KMS-11 (cell line): ENCODE results near the gene CCR9.

Experiments used
- H2AFZ ChIP-seq: fragments of 200-600 bp; sonication (generic); 2 replicates; pipeline ENCODE4 v1.6.1; 2016; ENCODE audit warnings: antibody characterized with exemption, mixed run types, low read depth
- H3K27ac ChIP-seq: fragments of 200-600 bp; sonication (generic); 2 replicates; pipeline ENCODE4 v1.6.1; 2016; ENCODE audit warnings: mild to moderate bottlenecking, mixed run types
- H3K27me3 ChIP-seq: fragments of 200-600 bp; sonication (generic); 2 replicates; pipeline ENCODE4 v1.6.1; 2017; ENCODE audit warnings: mild to moderate bottlenecking, low read depth, mixed run types, moderate library complexity; ENCODE audit not compliant: insufficient read depth
- H3K36me3 ChIP-seq: fragments of 200-600 bp; sonication (generic); 2 replicates; pipeline ENCODE4 v1.6.1; 2017; ENCODE audit warnings: mild to moderate bottlenecking, mixed run types; ENCODE audit not compliant: insufficient read depth
- H3K4me1 ChIP-seq: fragments of 200-600 bp; sonication (generic); 2 replicates; pipeline ENCODE4 v1.6.1; 2016; ENCODE audit warnings: mild to moderate bottlenecking, low read depth, mixed run types; ENCODE audit not compliant: poor library complexity, severe bottlenecking
- H3K4me2 ChIP-seq: fragments of 200-600 bp; sonication (generic); 2 replicates; pipeline ENCODE4 v1.7.0; 2016; ENCODE audit warnings: mild to moderate bottlenecking, mixed run types
- H3K4me3 ChIP-seq: fragments of 200-600 bp; sonication (generic); IDR thresholded peaks from 2 replicates; pipeline ENCODE4 v1.6.1; 2017; ENCODE audit warnings: low read depth, low read length, mixed read lengths; ENCODE audit not compliant: insufficient read depth
- H3K79me2 ChIP-seq: fragments of 200-600 bp; sonication (generic); 2 replicates; pipeline ENCODE4 v1.6.1; 2016; ENCODE audit warnings: low read depth, mixed run types; ENCODE audit not compliant: insufficient read depth
- H3K9ac ChIP-seq: fragments of 200-600 bp; sonication (generic); 2 replicates; pipeline ENCODE4 v1.6.1; 2016; ENCODE audit warnings: mild to moderate bottlenecking, mixed run types
- H4K20me1 ChIP-seq: fragments of 200-600 bp; sonication (generic); 2 replicates; pipeline ENCODE4 v1.6.1; 2016; ENCODE audit warnings: mild to moderate bottlenecking, mixed run types; ENCODE audit not compliant: insufficient read depth
- CTCF ChIP-seq: fragments of 200-600 bp; sonication (generic); conservative IDR thresholded peaks from 2 replicates; pipeline ENCODE4 v1.6.1; 2017; ENCODE audit warnings: low read depth, mild to moderate bottlenecking, antibody characterized with exemption, low read length, moderate library complexity, mixed read lengths

Gene CCR9

GRCh38 chr3:45944830-45945620, 58.7 kb downstream of the CCR9 start:
- no peak for TF ChIP-seq CTCF
- H3K9ac ChIP-seq: no peak overlapping the region
- no peak overlapping the region for H3K4me2 ChIP-seq
- no peak overlapping the region for H3K4me3 ChIP-seq
- H3K36me3 ChIP-seq: no peaks in the 10 kb centered on the region
- peaks cover under 1% of the 10 kb centered on the region for H3K4me1 ChIP-seq
- H3K79me2 ChIP-seq: no peaks in the 10 kb centered on the region
- H2AFZ ChIP-seq: no peak overlapping the region
- no peak overlapping the region for H3K27ac ChIP-seq
- H4K20me1 ChIP-seq: no peaks in the 10 kb centered on the region
- no peaks in the 10 kb centered on the region for H3K27me3 ChIP-seq

- no peak overlapping the region for H3K9ac ChIP-seq
- H3K79me2 ChIP-seq: no peaks in the 10 kb centered on the region
- H3K36me3 ChIP-seq: no peaks in the 10 kb centered on the region
- no peak overlapping the region for H3K27ac ChIP-seq
- no peak overlapping the region for H3K4me3 ChIP-seq
- H4K20me1 ChIP-seq: no peaks in the 10 kb centered on the region
- H3K27me3 ChIP-seq: no peaks in the 10 kb centered on the region
- no peak for TF ChIP-seq CTCF
- no peaks in the 10 kb centered on the region for H3K4me1 ChIP-seq
- H2AFZ ChIP-seq: no peak overlapping the region
- H3K4me2 ChIP-seq: no peak overlapping the region
Observed at GRCh38 chr3:45946307-45946706, 60.0 kb downstream of the CCR9 start.

GRCh38 chr3:45946875-45947274, 60.5 kb downstream of the CCR9 start:
- Histone ChIP-seq H3K4me1 (no peaks in the 10 kb centered on the region), H3K79me2 (no peaks in the 10 kb centered on the region), H3K4me3 (no peak overlapping the region), H3K4me2 (no peak overlapping the region), H3K27ac (no peak overlapping the region), H3K9ac (no peak overlapping the region), H2AFZ (no peak overlapping the region), H3K27me3 (no peaks in the 10 kb centered on the region), H4K20me1 (no peaks in the 10 kb centered on the region), H3K36me3 (no peaks in the 10 kb centered on the region)
- no peak for TF ChIP-seq CTCF

- Histone ChIP-seq H3K9ac (no peak overlapping the region), H3K4me1 (no peaks in the 10 kb centered on the region), H3K4me3 (no peak overlapping the region), H3K79me2 (no peaks in the 10 kb centered on the region), H3K27ac (no peak overlapping the region), H2AFZ (no peak overlapping the region), H4K20me1 (no peaks in the 10 kb centered on the region), H3K4me2 (no peak overlapping the region), H3K36me3 (no peaks in the 10 kb centered on the region), H3K27me3 (no peaks in the 10 kb centered on the region)
- no peak for TF ChIP-seq CTCF
Observed at GRCh38 chr3:45947361-45947760, 61.0 kb downstream of the CCR9 start.
